Tibial nerve (tissue), 4 donors: ENCODE data around the gene COA3. TPM values are rescaled to one million over a fixed set of nuclear protein-coding genes. Genes with fewer than 3 reads are reported as not detected.

Source experiments
- DNase-seq, 2 donors: peaks; one replicate each; pipeline ENCODE4 v3.0.0-alpha.2; 2019; ENCODE audit warnings: low spot score in 2 of 2
- H3K27ac ChIP-seq, 4 donors: fragments of 200-600 bp; sonication (generic) in 3 of 4; one replicate each; pipeline ENCODE4 v1.5.1; 2017 to 2019; ENCODE audit warnings: mild to moderate bottlenecking in 1 of 4
- H3K27me3 ChIP-seq, 2 donors: fragments of 200-600 bp; sonication (generic) in 1 of 2; one replicate each; pipeline versions ENCODE4 v1.5.1 to v1.6.0; 2017 to 2019
- H3K36me3 ChIP-seq, 3 donors: fragments of 200-600 bp; sonication (generic); one replicate each; pipeline ENCODE4 v1.5.1; 2018 to 2019
- H3K4me1 ChIP-seq, 4 donors: fragments of 200-600 bp; sonication (generic) in 3 of 4; one replicate each; pipeline ENCODE4 v1.5.1; 2017 to 2019
- H3K4me3 ChIP-seq, 4 donors: fragments of 200-600 bp; sonication (generic) in 3 of 4; one replicate each; pipeline ENCODE4 v1.5.1; 2017 to 2019; ENCODE audit warnings: mild to moderate bottlenecking in 1 of 4, moderate library complexity in 1 of 4
- H3K9me3 ChIP-seq, 4 donors: fragments of 200-600 bp; sonication (generic) in 3 of 4; one replicate each; pipeline ENCODE4 v1.5.1; 2017 to 2019
- CTCF ChIP-seq, 5 experiments: fragments of 200-600 bp in 3 of 5; fragments of 450-650 bp in 2 of 5; sonication (generic) in 3 of 5; IDR thresholded peaks; one replicate each; pipeline ENCODE4 v1.5.1; 2016 to 2019; ENCODE audit warnings: antibody characterized with exemption in 5 of 5, mild to moderate bottlenecking in 3 of 5, moderate library complexity in 2 of 5
- EP300 ChIP-seq, 2 donors: sonication (generic); formaldehyde crosslinking; IDR thresholded peaks; one replicate each; pipeline ENCODE4 v1.6.1; 2017; ENCODE audit warnings: antibody characterized with exemption in 2 of 2, mild to moderate bottlenecking in 1 of 2
- POLR2A ChIP-seq, 2 donors: fragments of 450-650 bp; IDR thresholded peaks; one replicate each; pipeline ENCODE4 v1.6.1; 2017; ENCODE audit warnings: antibody characterized with exemption in 2 of 2, mild to moderate bottlenecking in 2 of 2, moderate library complexity in 2 of 2
- WGBS, 2 donors: methylation state at CpG; one replicate each; pipeline ENCODE4 v1.1.5; 2018; 5-methylcytosine and 5-hydroxymethylcytosine counted together
- total RNA-seq, 4 donors: library from RNA; depleted of rRNA; stranded (reverse); fragments of >200 nt; gene quantifications; one replicate each; pipeline ENCODE4 v1.1.0, GENCODE V29; 2016

Gene COA3
- total RNA-seq, 4 donors from 2014 or later = 58.2 to 91.7 (median 62.6) TPM

GRCh38 chr17:42803074-42803883, 4.8 kb upstream of the COA3 start:
- no peaks in the 10 kb centered on the region for H3K9me3 ChIP-seq
- H3K4me1 ChIP-seq = peaks cover 0 to 6% (median 3%) of the 10 kb centered on the region in 4 donors
- DNase-seq = no peak
- TF ChIP-seq CTCF (IDR thresholded peaks at IDR 0.05) (no peak), EP300 (IDR thresholded peaks at IDR 0.05) (no peak), POLR2A (IDR thresholded peaks at IDR 0.05) (no peak)
- no peaks in the 10 kb centered on the region for H3K27me3 ChIP-seq
- no peak overlapping the region for H3K27ac ChIP-seq
- H3K36me3 ChIP-seq = no peaks in the 10 kb centered on the region
- WGBS, 2 donors = 36 to 40% methylated on average over 2 of the region's 2 CpGs
- H3K4me3 ChIP-seq = no peak overlapping the region

DNA sequence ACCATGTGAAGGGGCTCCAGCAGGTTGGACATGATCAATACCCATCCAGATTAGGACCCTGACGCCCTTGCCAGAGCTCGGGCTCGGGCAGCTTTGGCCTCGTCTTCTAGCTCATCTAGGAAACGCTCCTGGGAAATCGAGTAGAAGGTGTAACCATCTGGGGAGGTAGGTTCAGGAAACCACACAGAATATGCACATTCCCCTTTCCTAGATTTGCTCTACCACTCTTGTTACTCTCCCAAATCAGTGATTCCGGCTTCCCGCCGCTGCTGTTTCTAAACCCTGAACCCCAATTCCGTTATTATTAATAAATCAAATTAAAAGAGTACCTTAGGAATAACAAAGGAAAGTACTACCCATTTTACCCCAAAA, 507 bp downstream of the COA3 start:
- DNase-seq = no peak
- no peak for TF ChIP-seq EP300 (IDR thresholded peaks at IDR 0.05)
- no peak for TF ChIP-seq CTCF (IDR thresholded peaks at IDR 0.05)
- TF ChIP-seq POLR2A (IDR thresholded peaks at IDR 0.05) = no peak
- H3K9me3 ChIP-seq = no peaks in the 10 kb centered on the region
- peaks cover 0 to 29% (median 11%) of the 10 kb centered on the region in 4 donors for H3K4me1 ChIP-seq
- 23 to 25% methylated on average over 10 of the region's 10 CpGs for WGBS, 2 donors
- no peaks in the 10 kb centered on the region for H3K27me3 ChIP-seq
- H3K27ac ChIP-seq = peak overlapping the region; percentile 49 to 84 (median 76)
- H3K4me3 ChIP-seq = peak overlapping the region; percentile 57 to 90 (median 78)
- H3K36me3 ChIP-seq = peaks cover 0 to 27% (median 0%) of the 10 kb centered on the region in 3 donors

- H3K27ac ChIP-seq = peak overlapping the region in 2 of 4 donors; percentile 83 to 84
- no peak for TF ChIP-seq POLR2A (IDR thresholded peaks at IDR 0.05)
- no peak for TF ChIP-seq EP300 (IDR thresholded peaks at IDR 0.05)
- TF ChIP-seq CTCF (IDR thresholded peaks at IDR 0.05) = no peak
- no peak for DNase-seq
- H3K36me3 ChIP-seq = peaks cover 0 to 27% (median 0%) of the 10 kb centered on the region in 3 donors
- WGBS, 2 donors = 72 to 75% methylated on average over 10 of the region's 10 CpGs
- no peaks in the 10 kb centered on the region for H3K27me3 ChIP-seq
- peak overlapping the region; percentile 57 to 90 (median 78) for H3K4me3 ChIP-seq
- no peaks in the 10 kb centered on the region for H3K9me3 ChIP-seq
- peaks cover 0 to 29% (median 11%) of the 10 kb centered on the region in 4 donors for H3K4me1 ChIP-seq
Observed at GRCh38 chr17:42797067-42798007, 1.2 kb downstream of the COA3 start.

DNA sequence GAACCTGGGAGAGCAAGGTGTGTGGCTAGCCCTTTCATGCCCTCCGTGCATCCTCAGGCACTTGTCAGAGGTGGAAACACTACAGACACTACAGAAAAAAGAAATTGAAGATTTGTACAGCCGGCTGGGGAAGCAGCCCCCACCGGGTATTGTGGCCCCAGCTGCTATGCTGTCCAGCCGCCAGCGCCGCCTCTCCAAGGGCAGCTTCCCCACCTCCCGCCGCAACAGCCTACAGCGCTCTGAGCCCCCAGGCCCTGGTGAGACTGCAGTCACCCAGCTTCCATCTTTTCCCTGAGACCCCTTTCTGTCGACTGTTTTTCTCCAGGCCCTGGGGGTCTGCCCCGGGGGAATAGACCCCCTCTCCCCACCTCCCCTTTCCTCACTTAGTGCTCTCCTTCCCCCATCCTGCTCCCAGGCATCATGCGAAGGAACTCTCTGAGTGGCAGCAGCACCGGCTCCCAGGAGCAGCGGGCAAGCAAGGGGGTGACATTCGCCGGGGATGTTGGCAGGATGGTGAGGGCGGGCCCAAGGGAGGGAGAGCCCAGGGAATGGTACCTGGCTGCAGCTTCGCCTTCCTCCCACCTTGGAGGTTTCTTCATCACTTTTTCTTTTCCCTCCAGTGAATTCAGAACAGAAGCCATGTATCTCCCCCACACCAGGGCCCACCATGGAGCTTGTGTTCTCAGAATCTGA, 2.3 kb downstream of the COA3 start:
- peaks cover 0 to 29% (median 11%) of the 10 kb centered on the region in 4 donors for H3K4me1 ChIP-seq
- H3K9me3 ChIP-seq = no peaks in the 10 kb centered on the region
- H3K27ac ChIP-seq = peak overlapping the region in 1 of 4 donors; percentile 23
- no peak overlapping the region for H3K4me3 ChIP-seq
- TF ChIP-seq EP300 (IDR thresholded peaks at IDR 0.05) = no peak
- TF ChIP-seq POLR2A (IDR thresholded peaks at IDR 0.05) = no peak
- no peak for TF ChIP-seq CTCF (IDR thresholded peaks at IDR 0.05)
- peaks cover 0 to 27% (median 0%) of the 10 kb centered on the region in 3 donors for H3K36me3 ChIP-seq
- H3K27me3 ChIP-seq = no peaks in the 10 kb centered on the region
- no peak for DNase-seq
- WGBS, 2 donors = 91% methylated on average over 18 of the region's 18 CpGs
